Adrenal gland (tissue), 12 donors: Measurements from ENCODE around the gene NAMPT. TPM values are rescaled to one million over a fixed set of nuclear protein-coding genes. Genes with fewer than 3 reads are reported as not detected.

ENCODE experiments used
- DNase-seq, 7 donors: peaks; one replicate each; pipeline ENCODE4 v3.0.0-alpha.2; 2019 to 2020
- H3K27ac ChIP-seq, 5 donors: fragments of 200-600 bp; sonication (generic) in 4 of 5; 1 replicate in 3 of 5; 2 replicates in 2 of 5; pipeline versions ENCODE4 v1.5.1 to v1.8.0; 2016 to 2020; ENCODE audit warnings: mild to moderate bottlenecking in 1 of 5
- H3K27me3 ChIP-seq: fragments of 200-600 bp; 2 replicates; pipeline ENCODE4 v1.8.0; 2021
- H3K36me3 ChIP-seq, 2 donors: fragments of 200-600 bp; replicated peaks in 1 of 2; 1 replicate in 1 of 2; 2 replicates in 1 of 2; pipeline versions ENCODE4 v1.5.1 to v1.8.0; 2018 to 2022
- H3K4me1 ChIP-seq, 2 donors: fragments of 200-600 bp; replicated peaks in 1 of 2; 1 replicate in 1 of 2; 2 replicates in 1 of 2; pipeline versions ENCODE4 v1.5.1 to v1.8.0; 2018 to 2021
- H3K4me3 ChIP-seq, 4 donors: fragments of 200-600 bp; sonication (generic) in 3 of 4; one replicate each; pipeline ENCODE4 v1.5.1; 2016 to 2018
- H3K9me3 ChIP-seq, 3 donors: fragments of 200-600 bp; sonication (generic) in 1 of 3; replicated peaks in 1 of 3; 1 replicate in 2 of 3; 2 replicates in 1 of 3; pipeline versions ENCODE4 v1.5.1 to v1.8.0; 2016 to 2021
- CTCF ChIP-seq, 6 experiments: fragments of 450-650 bp in 4 of 6; fragments of 200-600 bp in 2 of 6; sonication (generic) in 1 of 6; IDR thresholded peaks; 1 replicate in 5 of 6; 2 replicates in 1 of 6; pipeline versions ENCODE4 v1.5.1 to v1.8.0; 2016 to 2021; ENCODE audit warnings: antibody characterized with exemption in 6 of 6, mild to moderate bottlenecking in 2 of 6, moderate library complexity in 1 of 6
- POLR2A ChIP-seq, 2 donors: fragments of 450-650 bp; IDR thresholded peaks; one replicate each; pipeline ENCODE4 v1.6.1; 2017; ENCODE audit warnings: antibody characterized with exemption in 2 of 2, mild to moderate bottlenecking in 2 of 2, moderate library complexity in 1 of 2
- WGBS, 4 donors: extraction: QIAGEN DNeasy Blood & Tissue Kit in 2 of 4; methylation state at CpG; one replicate each; pipeline versions ENCODE4 v1.1.5 to v1.1.7; 2013 to 2017; 5-methylcytosine and 5-hydroxymethylcytosine counted together
- intact Hi-C, 2 donors: fragments of 100-400 bp; cut with DNase I; formaldehyde crosslinking; loops; one replicate each; pipeline versions ENCODE4 v1.14.1 to v1.15.0; 2022 to 2023
- polyA plus RNA-seq, 3 donors: library from polyadenylated mRNA; stranded (reverse); fragments of 200-250 nt in 2 of 3; fragments of 350-450 nt in 1 of 3; fragmentation: Illumina TruSeq in 1 of 3; extraction: RNeasy Lipid Tissue Mini Kit (QIAGEN cat#74804) in 1 of 3; gene quantifications; one replicate each; pipeline ENCODE4 v1.2.3, GENCODE V29; 2013 to 2014
- total RNA-seq, 9 donors: library from RNA; depleted of rRNA in 4 of 9; stranded (reverse); fragments of >200 nt in 4 of 9; fragments of 120-200 nt in 1 of 9; fragmentation: NEBNext Ultra II Directional in 1 of 9; extraction: Animal tissue kit (Norgen Biotek cat#: 25700) in 1 of 9; gene quantifications; one replicate each; pipeline versions ENCODE4 v1.1.0 to v1.2.4, GENCODE V29; 2013 to 2023
- donor health status: healthy with polysubstance abuse.
- donor health status: Bipolar disorder and iron deficiency.
- donor health status: DM: yes; HTN: yes; CAD: no.
- donor health status: DM: no; HTN: no; CAD: no.
- donor health status: DM: no; HTN: no; CAD: no.
- donor health status: DM: yes; HTN: yes; CAD: no.

The NAMPT gene
- total and polyA plus RNA-seq, 12 donors: 21.7 to 482 (median 137) TPM

- no peaks in the 10 kb centered on the region for H3K27me3 ChIP-seq
- no peaks in the 10 kb centered on the region for H3K36me3 ChIP-seq
- intact Hi-C loops: loop anchor here in 1 of 2 donors (10.0 kb wide), 1 partner anchor 137 kb away; no protein-coding TSS in a partner anchor
- peaks cover 7 to 10% of the 10 kb centered on the region in 2 donors for H3K4me1 ChIP-seq
- no peak overlapping the region for H3K4me3 ChIP-seq
- no peak for DNase-seq
- TF ChIP-seq CTCF (IDR thresholded peaks at IDR 0.05) (no peak), POLR2A (IDR thresholded peaks at IDR 0.05) (no peak)
- no peaks in the 10 kb centered on the region for H3K9me3 ChIP-seq
- no peak overlapping the region for H3K27ac ChIP-seq
- 78 to 91% (median 80%) methylated on average over 3 of the region's 3 CpGs for WGBS, 4 donors
Measured at GRCh38 chr7:106287786-106288185, 3.0 kb upstream of the NAMPT start.

GRCh38 chr7:106285855-106286492 is 1.2 kb upstream of the NAMPT start:
- TF ChIP-seq CTCF (IDR thresholded peaks at IDR 0.05) (no peak), POLR2A (IDR thresholded peaks at IDR 0.05) (no peak)
- no peaks in the 10 kb centered on the region for H3K36me3 ChIP-seq
- peak overlapping the region in 2 of 4 donors; percentile 70 to 95 for H3K4me3 ChIP-seq
- H3K27me3 ChIP-seq: no peaks in the 10 kb centered on the region
- intact Hi-C loops: loop anchor here in 1 of 2 donors (10.0 kb wide), 1 partner anchor 139 kb away; no protein-coding TSS in a partner anchor
- DNase-seq: peak in 1 of 7 donors; percentile 60
- 29 to 31% (median 31%) methylated on average over 14 of the region's 14 CpGs for WGBS, 4 donors
- no peaks in the 10 kb centered on the region for H3K9me3 ChIP-seq
- H3K27ac ChIP-seq: peak overlapping the region; percentile 84 to 99 (median 97)
- peaks cover 21 to 25% of the 10 kb centered on the region in 2 donors for H3K4me1 ChIP-seq

DNA sequence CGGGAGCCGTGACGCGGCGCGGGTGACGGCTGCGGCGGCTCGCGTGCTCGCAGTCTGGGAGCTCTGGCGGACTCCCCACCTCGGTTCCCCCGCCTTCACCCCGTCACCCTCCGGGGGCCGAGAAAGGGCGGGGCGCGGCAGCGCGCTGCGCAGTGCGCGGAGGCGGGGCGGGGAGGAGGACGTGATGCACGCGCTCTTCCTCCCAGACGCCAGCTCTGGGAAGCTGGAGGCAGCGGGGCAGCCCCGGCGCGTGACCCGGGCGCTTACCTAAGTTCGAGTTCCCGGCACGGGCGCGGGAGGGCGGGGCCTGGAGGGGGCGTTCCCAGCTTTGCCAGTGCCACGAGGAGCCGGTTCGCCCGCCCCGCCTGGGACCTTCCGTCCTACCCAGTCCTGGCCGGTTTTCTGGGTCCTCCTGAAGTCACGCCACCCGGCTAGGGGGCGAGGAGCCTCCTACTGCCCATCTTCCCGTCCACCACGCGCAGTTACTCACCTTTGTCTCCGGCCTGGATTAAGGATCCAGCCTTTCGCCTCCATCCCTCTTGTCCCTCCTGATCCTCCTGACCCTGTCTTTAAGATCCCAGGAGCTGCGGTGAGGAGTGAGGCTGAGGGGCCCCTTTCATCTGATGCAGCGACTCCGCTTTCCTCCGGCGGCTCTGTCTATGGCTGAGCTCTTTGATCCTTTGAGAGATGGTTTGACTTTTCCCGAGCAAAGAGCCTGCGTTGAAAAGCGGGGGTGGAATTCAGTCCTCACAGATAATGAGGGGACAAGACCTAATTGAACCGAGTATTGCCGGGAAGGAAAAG is 470 bp upstream of the NAMPT start:
- intact Hi-C loops: loop anchor here in 1 of 2 donors (10.0 kb wide), 1 partner anchor 140 kb away; no protein-coding TSS in a partner anchor
- peak; percentile 72 to 73 for TF ChIP-seq POLR2A (IDR thresholded peaks at IDR 0.05)
- TF ChIP-seq CTCF (IDR thresholded peaks at IDR 0.05): no peak
- no peaks in the 10 kb centered on the region for H3K27me3 ChIP-seq
- peak overlapping the region in 3 of 4 donors; percentile 53 to 95 (median 85) for H3K4me3 ChIP-seq
- peak; percentile 98 to 100 (median 99) for DNase-seq
- H3K4me1 ChIP-seq: peaks cover 21 to 33% of the 10 kb centered on the region in 2 donors
- peak overlapping the region; percentile 84 to 99 (median 97) for H3K27ac ChIP-seq
- H3K36me3 ChIP-seq: no peaks in the 10 kb centered on the region
- 0 to 1% (median 1%) methylated on average over 18 to 70 of the region's 70 CpGs for WGBS, 4 donors
- no peaks in the 10 kb centered on the region for H3K9me3 ChIP-seq
